ENCODE measurements around the gene PARD3B.

DNA sequence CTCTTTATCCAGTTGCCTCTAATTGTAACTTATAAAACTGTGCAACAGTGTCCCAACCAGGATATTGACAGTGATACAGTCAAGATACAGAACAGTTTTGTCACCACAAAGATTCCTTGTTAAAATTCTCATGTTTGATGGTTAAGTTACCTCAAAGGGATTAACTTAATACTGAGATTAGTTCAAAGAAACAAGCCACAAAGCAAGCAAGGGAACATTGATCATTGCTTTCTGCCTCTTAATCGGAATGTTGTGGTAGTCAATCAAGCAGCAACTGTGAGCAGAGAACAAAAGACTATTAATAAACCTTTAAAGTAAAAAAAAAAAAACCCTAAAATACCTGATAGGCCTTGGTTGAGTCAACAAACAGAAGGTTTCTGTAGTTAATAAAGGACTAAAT lies 352.3 kb downstream of the PARD3B start:
- TF ChIP-seq, protein P1, sequence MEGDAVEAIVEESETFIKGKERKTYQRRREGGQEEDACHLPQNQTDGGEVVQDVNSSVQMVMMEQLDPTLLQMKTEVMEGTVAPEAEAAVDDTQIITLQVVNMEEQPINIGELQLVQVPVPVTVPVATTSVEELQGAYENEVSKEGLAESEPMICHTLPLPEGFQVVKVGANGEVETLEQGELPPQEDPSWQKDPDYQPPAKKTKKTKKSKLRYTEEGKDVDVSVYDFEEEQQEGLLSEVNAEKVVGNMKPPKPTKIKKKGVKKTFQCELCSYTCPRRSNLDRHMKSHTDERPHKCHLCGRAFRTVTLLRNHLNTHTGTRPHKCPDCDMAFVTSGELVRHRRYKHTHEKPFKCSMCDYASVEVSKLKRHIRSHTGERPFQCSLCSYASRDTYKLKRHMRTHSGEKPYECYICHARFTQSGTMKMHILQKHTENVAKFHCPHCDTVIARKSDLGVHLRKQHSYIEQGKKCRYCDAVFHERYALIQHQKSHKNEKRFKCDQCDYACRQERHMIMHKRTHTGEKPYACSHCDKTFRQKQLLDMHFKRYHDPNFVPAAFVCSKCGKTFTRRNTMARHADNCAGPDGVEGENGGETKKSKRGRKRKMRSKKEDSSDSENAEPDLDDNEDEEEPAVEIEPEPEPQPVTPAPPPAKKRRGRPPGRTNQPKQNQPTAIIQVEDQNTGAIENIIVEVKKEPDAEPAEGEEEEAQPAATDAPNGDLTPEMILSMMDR (IDR thresholded peaks at IDR 0.05) = no peak
- TF ChIP-seq POLR2A (IDR thresholded peaks at IDR 0.05) (no peak), POLR2AphosphoS5 (IDR thresholded peaks at IDR 0.05) (no peak)

Measured in sigmoid colon (tissue), 4 donors.